OCI-LY1 (cell line): ENCODE results near the gene DOCK10.

Experiments used
- H2AFZ ChIP-seq: fragments of 200-600 bp; sonication (generic), shearing (Covaris generic); 2 replicates; pipeline ENCODE4 v1.6.0; 2014; ENCODE audit warnings: antibody characterized with exemption, mild to moderate bottlenecking, low read length
- H3F3A ChIP-seq: fragments of 200-600 bp; sonication (generic), shearing (Covaris generic); 2 replicates; pipeline ENCODE4 v1.6.0; 2014; ENCODE audit warnings: mild to moderate bottlenecking, antibody characterized with exemption, low read length, moderate library complexity; ENCODE audit not compliant: insufficient read depth
- H3K27ac ChIP-seq: fragments of 200-600 bp; sonication (generic); 2 replicates; pipeline ENCODE4 v1.5.1; 2014; ENCODE audit warnings: low read length, mixed run types, mild to moderate bottlenecking, low read depth; ENCODE audit not compliant: poor library complexity, severe bottlenecking
- H3K27me3 ChIP-seq: fragments of 200-600 bp; sonication (generic); 2 replicates; pipeline ENCODE4 v1.6.0; 2014; ENCODE audit warnings: antibody characterized with exemption, mild to moderate bottlenecking, low read length, moderate library complexity; ENCODE audit not compliant: insufficient read depth
- H3K36me3 ChIP-seq: fragments of 200-600 bp; sonication (generic); 2 replicates; pipeline ENCODE4 v1.6.1; 2014; ENCODE audit warnings: mild to moderate bottlenecking, antibody characterized with exemption, low read length, moderate library complexity, mixed read lengths; ENCODE audit not compliant: insufficient read depth
- H3K4me1 ChIP-seq: fragments of 200-600 bp; sonication (generic); 2 replicates; pipeline ENCODE4 v1.5.1; 2014; ENCODE audit warnings: mild to moderate bottlenecking, low read length, moderate library complexity; ENCODE audit not compliant: insufficient read depth, severe bottlenecking
- H3K4me2 ChIP-seq: fragments of 200-600 bp; sonication (generic), shearing (Covaris generic); 2 replicates; pipeline ENCODE4 v1.6.1; 2014; ENCODE audit warnings: low read length
- H3K4me3 ChIP-seq: fragments of 200-600 bp; sonication (generic); 2 replicates; pipeline ENCODE4 v1.5.1; 2014; ENCODE audit warnings: low read length, low read depth, mild to moderate bottlenecking, mixed read lengths; ENCODE audit not compliant: poor library complexity, severe bottlenecking
- H3K79me2 ChIP-seq: fragments of 200-600 bp; shearing (Covaris generic); 2 replicates; pipeline ENCODE4 v1.6.1; 2016; ENCODE audit warnings: mixed run types, low read length, mixed read lengths; ENCODE audit not compliant: insufficient read depth
- H3K9ac ChIP-seq: fragments of 200-600 bp; sonication (generic), shearing (Covaris generic); 2 replicates; pipeline ENCODE4 v1.6.1; 2014; ENCODE audit warnings: mild to moderate bottlenecking, low read length, mixed read lengths
- H3K9me2 ChIP-seq: fragments of 200-600 bp; sonication (generic), shearing (Covaris generic); 2 replicates; pipeline ENCODE4 v1.6.1; 2014; ENCODE audit warnings: low read depth, mild to moderate bottlenecking, low read length, mixed read lengths
- H3K9me3 ChIP-seq: fragments of 200-600 bp; shearing (Covaris generic); 2 replicates; pipeline ENCODE4 v1.6.1; 2014; ENCODE audit warnings: low read length, mixed read lengths
- H4K20me1 ChIP-seq: fragments of 200-600 bp; sonication (generic), shearing (Covaris generic); 2 replicates; pipeline ENCODE4 v1.6.0; 2016; ENCODE audit warnings: mild to moderate bottlenecking, low read length; ENCODE audit not compliant: insufficient read depth
- EZH2 ChIP-seq: fragments of 200-600 bp; sonication (generic), shearing (Covaris generic); IDR thresholded peaks from 2 replicates; pipeline ENCODE4 v1.8.0; 2017; ENCODE audit warnings: borderline replicate concordance, mixed run types, mild to moderate bottlenecking, antibody characterized with exemption, low read length, moderate library complexity, mixed read lengths
- TF ChIP-seq, protein P1 (sequence below): fragments of 200-600 bp; sonication (generic), shearing (Covaris generic); IDR thresholded peaks from 2 replicates; pipeline ENCODE4 v1.5.1; 2017; ENCODE audit warnings: mild to moderate bottlenecking, antibody characterized with exemption, low read length, moderate library complexity, mixed read lengths

DOCK10 gene

DNA sequence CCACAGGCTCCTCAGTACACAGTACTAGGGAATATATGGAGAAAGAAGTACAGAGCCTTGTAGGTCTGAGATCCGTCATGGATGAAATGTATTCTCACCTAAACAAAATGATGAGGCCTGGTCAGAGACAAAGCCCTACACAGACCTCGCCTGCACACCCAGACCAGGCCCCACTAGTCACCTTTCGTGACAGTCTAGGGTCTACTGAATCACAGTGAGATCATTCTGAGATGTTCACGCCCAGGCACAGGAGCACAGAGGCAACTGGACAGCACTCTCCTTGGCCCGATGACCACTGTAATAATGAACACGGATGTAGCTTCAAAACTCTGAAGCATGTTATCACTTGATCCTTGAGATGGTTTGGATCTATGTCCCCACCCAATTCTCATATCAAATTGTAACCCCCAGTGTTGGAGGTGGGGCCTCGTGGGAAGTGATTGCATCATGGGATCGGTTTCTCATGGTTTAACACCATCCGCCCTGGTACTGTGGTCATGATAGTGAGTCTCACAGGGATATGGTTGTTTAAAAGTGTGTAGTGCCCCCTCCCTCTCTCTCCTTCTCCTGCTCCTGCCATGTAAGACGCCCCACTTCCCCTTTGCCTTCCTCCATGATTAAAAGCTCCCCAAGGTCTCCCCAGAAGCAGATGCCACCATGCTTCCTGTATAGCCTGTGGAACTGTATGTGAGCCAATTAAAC is 15.1 kb downstream of the DOCK10 start:
- no peaks in the 10 kb centered on the region for H3K9me2 ChIP-seq
- no peak overlapping the region for H3K4me2 ChIP-seq
- H2AFZ ChIP-seq: no peak overlapping the region
- no peak overlapping the region for H3K9ac ChIP-seq
- H3K27me3 ChIP-seq: no peaks in the 10 kb centered on the region
- no peaks in the 10 kb centered on the region for H3K4me1 ChIP-seq
- H3K36me3 ChIP-seq: no peaks in the 10 kb centered on the region
- no peaks in the 10 kb centered on the region for H3K79me2 ChIP-seq
- no peaks in the 10 kb centered on the region for H3K9me3 ChIP-seq
- no peaks in the 10 kb centered on the region for H3F3A ChIP-seq
- TF ChIP-seq, protein P1, sequence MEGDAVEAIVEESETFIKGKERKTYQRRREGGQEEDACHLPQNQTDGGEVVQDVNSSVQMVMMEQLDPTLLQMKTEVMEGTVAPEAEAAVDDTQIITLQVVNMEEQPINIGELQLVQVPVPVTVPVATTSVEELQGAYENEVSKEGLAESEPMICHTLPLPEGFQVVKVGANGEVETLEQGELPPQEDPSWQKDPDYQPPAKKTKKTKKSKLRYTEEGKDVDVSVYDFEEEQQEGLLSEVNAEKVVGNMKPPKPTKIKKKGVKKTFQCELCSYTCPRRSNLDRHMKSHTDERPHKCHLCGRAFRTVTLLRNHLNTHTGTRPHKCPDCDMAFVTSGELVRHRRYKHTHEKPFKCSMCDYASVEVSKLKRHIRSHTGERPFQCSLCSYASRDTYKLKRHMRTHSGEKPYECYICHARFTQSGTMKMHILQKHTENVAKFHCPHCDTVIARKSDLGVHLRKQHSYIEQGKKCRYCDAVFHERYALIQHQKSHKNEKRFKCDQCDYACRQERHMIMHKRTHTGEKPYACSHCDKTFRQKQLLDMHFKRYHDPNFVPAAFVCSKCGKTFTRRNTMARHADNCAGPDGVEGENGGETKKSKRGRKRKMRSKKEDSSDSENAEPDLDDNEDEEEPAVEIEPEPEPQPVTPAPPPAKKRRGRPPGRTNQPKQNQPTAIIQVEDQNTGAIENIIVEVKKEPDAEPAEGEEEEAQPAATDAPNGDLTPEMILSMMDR: no peak
- TF ChIP-seq EZH2: no peak
- no peak overlapping the region for H3K27ac ChIP-seq
- no peak overlapping the region for H3K4me3 ChIP-seq
- H4K20me1 ChIP-seq: no peaks in the 10 kb centered on the region

DNA sequence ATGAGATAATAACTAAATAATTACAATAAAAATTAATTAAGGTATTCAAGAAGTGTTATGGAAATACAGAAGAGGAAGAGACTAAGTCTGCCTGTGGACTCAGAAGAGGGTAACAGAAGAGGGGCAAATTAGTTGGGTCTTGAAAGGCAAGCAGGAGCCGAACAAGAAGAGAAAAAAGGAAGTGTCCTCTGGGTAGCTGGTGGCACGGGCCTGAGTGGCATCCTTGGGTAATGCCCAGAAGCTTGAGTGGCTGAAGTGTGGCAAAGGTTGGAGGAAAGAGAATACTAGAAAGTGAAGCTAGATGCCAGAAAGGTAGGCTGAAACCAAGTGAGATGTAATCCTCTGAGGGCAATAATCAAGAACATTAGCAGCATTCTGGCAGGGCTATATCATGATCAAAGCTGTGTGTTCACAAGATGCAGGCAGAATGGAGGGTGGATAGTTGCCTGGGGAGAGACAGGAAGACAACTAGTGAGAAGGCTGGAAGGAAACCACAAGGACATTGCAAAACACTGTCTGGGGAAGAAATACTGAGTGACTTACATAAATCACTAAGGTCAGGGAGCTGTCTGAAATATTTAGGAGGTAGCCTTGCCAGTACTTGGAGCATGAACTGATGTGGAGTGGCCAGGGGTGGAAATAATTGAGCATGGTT is 16.2 kb downstream of the DOCK10 start:
- H3K79me2 ChIP-seq: no peaks in the 10 kb centered on the region

DNA sequence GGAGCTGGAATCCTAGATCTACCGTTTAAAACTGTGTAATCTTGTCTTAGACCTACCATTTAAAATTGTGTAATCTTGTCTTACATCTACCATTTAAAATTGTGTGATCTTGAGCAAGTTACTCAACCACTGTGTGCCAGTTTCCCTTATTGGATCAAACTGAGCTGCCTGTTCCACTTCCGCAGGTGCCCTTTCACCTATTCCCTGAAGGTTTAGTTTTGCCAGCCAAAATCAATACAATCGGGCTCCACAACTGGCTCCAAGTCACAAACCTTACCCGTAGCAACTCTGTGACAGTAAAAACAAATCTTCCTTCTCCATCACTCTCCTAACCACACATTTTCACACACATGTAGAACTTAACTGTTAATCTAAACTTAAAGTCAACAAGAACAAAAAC is 20.1 kb downstream of the DOCK10 start:
- Histone ChIP-seq H3F3A (no peaks in the 10 kb centered on the region), H3K27me3 (no peaks in the 10 kb centered on the region; the same call in 1 of the 2 replicates), H3K36me3 (no peaks in the 10 kb centered on the region), H3K27ac (no peak overlapping the region), H3K9me2 (no peaks in the 10 kb centered on the region), H3K9ac (no peak overlapping the region), H3K4me1 (no peaks in the 10 kb centered on the region), H3K4me3 (no peak overlapping the region), H3K79me2 (no peaks in the 10 kb centered on the region), H2AFZ (no peak overlapping the region), H3K9me3 (no peaks in the 10 kb centered on the region), H3K4me2 (no peak overlapping the region), H4K20me1 (no peaks in the 10 kb centered on the region)
- no peak for TF ChIP-seq EZH2
- TF ChIP-seq, protein P1: no peak

More for the DNA sequence above, 16.2 kb downstream of the DOCK10 start:
- H3K4me2 ChIP-seq: no peak overlapping the region
- TF ChIP-seq, protein P1: no peak
- TF ChIP-seq EZH2: no peak
- H3K9ac ChIP-seq: no peak overlapping the region
- no peak overlapping the region for H3K4me3 ChIP-seq
- H3K27me3 ChIP-seq: no peaks in the 10 kb centered on the region
- H3K9me3 ChIP-seq: no peaks in the 10 kb centered on the region
- no peak overlapping the region for H3K27ac ChIP-seq
- H2AFZ ChIP-seq: no peak overlapping the region
- H3K36me3 ChIP-seq: no peaks in the 10 kb centered on the region
- H3F3A ChIP-seq: no peaks in the 10 kb centered on the region
- H3K9me2 ChIP-seq: no peaks in the 10 kb centered on the region
- H4K20me1 ChIP-seq: no peaks in the 10 kb centered on the region
- H3K4me1 ChIP-seq: no peaks in the 10 kb centered on the region
